Activated T-cell treated with anti-CD3 and anti-CD28 coated beads for 1 hour (primary cell): ENCODE data around the gene KLRF2.

Experiments
- DNase-seq: peaks from one replicate; pipeline ENCODE4 v3.0.0-alpha.2; 2020; ENCODE audit warnings: low read depth

The KLRF2 gene

GRCh38 chr12:9888665-9889273, 7.5 kb downstream of the KLRF2 start:
- no peak for DNase-seq

DNA sequence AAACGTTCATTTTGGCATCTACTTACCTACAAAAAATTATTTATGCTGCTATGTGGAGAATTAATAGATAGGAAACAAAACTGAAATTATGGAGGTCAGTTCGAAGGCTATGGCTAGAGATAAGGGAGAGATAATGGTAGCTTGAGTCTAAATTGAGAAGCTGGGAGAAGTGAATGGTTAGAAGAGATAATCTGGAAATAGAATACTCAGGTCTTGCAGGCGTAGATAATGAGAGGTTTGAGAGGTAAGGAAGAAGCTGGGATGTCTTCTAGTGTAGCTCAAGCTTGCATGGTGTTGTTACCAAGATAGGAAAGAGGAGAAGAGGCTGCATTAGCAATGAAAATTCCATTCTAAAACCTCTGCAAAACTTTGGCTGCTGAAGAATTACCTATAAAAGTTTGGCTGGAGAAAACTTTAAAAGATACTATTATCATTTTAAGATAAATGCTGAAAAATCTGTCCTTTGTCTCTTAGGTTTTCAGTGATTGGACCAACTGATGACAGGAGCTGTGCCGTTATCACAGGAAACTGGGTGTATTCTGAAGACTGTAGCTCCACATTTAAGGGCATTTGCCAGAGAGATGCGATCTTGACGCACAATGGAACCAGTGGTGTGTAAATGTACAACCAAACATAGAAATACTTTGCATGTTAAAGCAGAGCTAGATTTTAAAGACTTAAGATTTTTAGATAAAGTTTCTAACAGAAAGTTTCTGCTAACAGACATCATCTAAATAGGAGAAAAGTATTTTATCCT, 14.1 kb downstream of the KLRF2 start:
- no peak for DNase-seq

GRCh38 chr12:9897535-9897934, 16.2 kb downstream of the KLRF2 start:
- DNase-seq: no peak

DNA sequence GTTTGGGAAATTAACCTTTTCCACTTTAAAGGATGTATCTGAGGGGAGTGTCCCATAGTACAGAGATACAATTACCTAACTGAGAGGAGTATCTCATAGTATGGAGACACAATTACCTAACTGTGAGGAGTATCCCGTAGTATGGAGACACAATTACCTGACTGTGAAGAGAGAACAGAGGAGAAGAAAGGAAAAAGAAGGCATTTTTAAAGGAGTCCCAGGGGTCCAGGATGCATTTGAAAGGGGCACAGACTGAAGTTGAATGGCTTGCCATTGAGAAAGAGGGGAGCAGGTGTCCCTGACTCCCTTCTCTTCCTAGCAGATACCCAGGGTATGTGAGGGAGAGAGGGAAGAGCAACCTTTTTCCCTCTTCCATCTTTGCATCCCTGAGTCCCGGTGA, 17.9 kb downstream of the KLRF2 start:
- DNase-seq: no peak

DNA sequence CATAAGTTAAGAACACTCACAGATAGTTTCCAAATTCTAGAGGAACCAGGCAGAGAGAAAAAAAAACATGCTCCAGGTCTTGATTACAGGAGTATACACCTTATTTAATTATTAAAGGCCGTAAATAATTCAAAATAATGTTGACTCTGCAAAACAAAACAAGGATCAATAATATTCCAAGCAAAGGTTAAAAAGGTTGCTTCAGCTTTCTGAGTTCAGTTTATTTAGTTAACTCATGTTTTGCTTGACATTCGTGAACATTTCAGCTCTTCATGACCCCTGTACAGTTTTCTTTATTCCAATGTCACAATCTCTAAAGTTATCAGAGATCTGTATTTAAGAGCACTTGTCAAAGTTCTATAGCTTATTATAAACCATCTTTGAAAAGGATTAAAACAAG, 19.6 kb downstream of the KLRF2 start:
- DNase-seq: no peak

- DNase-seq: no peak
Observed at GRCh38 chr12:9902539-9903228, 21.4 kb downstream of the KLRF2 start.

- DNase-seq: no peak
Observed at GRCh38 chr12:9906873-9907272, 25.6 kb downstream of the KLRF2 start.

DNA sequence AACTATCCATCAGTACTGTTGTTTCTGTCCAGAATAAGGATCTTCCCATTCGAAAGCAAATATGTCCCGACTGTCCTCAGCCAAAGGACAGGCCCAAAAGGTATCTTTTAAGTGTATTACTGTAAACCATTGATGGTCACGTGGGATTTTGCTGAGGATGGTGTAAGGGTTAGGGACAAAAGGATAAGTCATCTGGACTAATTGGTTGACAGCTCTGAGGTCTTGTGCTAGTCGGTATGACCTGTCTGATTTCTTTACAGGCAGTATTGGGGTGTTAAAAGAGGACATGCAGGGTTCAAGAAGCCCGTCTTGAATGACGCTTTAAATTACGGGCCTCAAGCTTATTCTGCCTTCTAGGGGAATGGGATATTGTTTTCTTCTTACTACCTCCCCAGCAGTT, 26.5 kb downstream of the KLRF2 start:
- DNase-seq: no peak

- no peak for DNase-seq
Observed at GRCh38 chr12:9908350-9908749, 27.1 kb downstream of the KLRF2 start.

- no peak for DNase-seq
Observed at GRCh38 chr12:9909724-9910123, 28.4 kb downstream of the KLRF2 start.

DNA sequence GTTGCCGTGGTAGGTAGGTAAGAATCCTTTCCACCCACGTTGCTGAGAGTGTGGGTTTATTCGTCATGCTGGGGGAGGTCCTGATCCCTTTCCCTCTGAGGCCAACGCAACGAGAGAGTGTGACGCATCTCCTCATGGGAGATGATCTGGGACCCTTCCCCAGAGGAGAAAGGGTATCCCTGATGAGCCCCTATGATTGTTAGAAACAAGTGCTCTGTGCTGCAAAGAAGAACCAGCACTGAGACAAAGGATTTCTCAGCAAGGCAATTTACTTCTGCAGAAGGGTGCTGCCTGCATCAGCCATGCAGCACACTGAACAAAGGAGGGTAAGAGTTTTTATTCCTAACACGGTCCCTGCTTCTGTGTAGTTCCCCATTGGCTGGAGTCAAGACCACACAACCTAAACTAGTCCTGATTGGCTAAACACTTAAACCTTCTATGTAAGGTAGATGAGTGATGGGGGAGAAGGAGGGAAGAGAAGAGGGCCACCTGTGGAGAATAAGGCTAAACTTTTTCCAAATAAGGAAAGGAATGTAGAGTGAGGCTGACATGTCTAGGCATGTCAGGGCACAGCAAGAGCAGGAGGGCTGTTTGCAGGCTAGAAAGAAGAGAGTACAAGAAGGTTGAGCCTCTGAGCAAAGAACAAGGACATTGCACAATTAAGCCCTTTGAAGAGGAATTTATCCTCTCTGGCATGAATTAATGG, 29.6 kb downstream of the KLRF2 start:
- DNase-seq: no peak

GRCh38 chr12:9911708-9912107, 30.4 kb downstream of the KLRF2 start:
- no peak for DNase-seq

- no peak for DNase-seq
Observed at GRCh38 chr12:9919443-9919842, 38.2 kb downstream of the KLRF2 start.

GRCh38 chr12:9920451-9920850, 39.2 kb downstream of the KLRF2 start:
- DNase-seq: no peak

GRCh38 chr12:9922429-9922828, 41.1 kb downstream of the KLRF2 start:
- no peak for DNase-seq

GRCh38 chr12:9925705-9926393, 44.6 kb downstream of the KLRF2 start:
- DNase-seq: no peak

DNA sequence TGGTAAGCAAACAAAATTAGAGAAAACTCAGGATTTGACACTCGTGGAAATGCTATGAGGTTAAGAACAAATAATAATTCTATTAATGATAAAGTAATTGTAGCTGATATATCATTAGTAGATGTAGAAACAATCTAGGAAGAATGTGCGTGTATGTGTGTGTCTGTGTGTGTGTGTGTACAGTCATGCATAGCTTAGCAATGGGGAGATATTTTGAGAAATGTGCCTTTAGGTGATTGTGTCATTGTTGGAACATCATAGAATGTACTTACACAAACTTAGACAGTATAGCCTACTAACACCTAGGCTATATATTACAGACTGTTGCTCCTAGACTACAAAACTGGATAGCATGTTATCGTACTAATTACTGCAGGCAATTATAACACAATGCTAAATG, 45.6 kb downstream of the KLRF2 start:
- DNase-seq: no peak

DNA sequence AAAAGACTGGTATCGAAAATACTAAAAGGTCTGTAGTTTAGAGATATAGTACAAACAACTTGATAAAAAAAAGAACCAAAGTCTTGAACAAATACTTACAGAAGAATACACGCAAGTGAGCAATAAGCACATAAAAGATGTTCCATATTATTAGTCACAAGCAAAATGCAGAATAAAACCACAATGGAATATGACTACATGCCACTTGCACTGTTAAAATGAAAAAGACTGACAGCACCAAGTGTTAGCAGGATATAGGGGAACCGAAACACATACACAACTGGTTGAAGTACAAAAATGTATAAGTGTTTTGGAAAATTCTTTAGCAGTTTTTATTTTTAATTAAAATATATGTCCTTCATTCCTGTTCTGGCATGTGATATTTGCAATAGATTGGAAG, 47.3 kb downstream of the KLRF2 start:
- DNase-seq: no peak

GRCh38 chr12:9931245-9931644, 50.0 kb downstream of the KLRF2 start:
- DNase-seq: no peak

DNA sequence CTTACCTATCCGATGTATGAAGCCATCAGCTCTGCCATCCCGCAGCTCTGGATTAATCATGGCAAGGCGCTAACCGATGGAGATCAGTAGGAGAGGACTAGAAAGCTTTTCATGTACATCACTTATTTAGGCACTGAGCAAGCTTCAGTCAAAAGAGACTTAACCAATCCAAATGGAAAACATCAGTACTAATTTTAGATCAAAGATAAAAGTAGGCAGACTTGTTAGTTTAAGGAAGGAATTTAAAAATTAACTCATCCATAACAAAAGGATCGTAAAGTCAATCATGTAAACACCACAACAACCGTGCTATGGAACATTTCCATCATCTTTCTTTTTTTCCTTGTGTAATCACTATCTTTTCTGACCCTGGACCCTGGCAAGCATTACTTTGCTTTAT, 51.0 kb downstream of the KLRF2 start, which contains the start of gene CLEC2A:
TSS of gene CLEC2A (minus strand) at position 101 of the 400 bp plus-strand sequence. CDS start at position 60, 41 bp downstream.
- DNase-seq: no peak

- DNase-seq: no peak
Observed at GRCh38 chr12:9933958-9934357, 52.7 kb downstream of the KLRF2 start.

DNA sequence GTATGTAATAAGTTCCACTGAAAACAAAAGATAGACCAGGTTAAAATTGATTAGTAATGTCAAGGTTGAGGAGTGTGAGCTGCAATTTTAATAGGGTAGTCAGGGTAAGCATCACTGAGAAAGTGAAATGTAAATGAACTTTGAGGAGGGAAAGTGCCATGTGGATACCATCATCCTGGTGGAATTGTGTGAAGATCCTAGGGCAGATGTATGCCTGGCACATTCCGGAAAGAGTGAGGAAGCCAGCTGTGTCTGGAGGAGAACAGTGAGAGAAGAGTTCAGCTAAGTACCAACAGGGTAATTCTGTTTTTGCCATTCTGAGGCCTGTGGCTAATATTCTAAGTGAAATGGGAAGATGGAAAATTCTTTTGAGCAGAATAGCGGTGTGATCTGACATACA, 53.7 kb downstream of the KLRF2 start:
- DNase-seq: no peak
